ENCODE measurements around the gene IZUMO4. TPM values are rescaled to one million over a fixed set of nuclear protein-coding genes. Genes with fewer than 3 reads are reported as not detected.

The IZUMO4 gene
- total and polyA plus RNA-seq, 11 donors: 1.7 to 6.2 (median 2.6) TPM; not detected in 1

- H3K9me3 ChIP-seq: no peaks in the 10 kb centered on the region
- H3K27me3 ChIP-seq: no peaks in the 10 kb centered on the region
- no peak for TF ChIP-seq POLR2A (IDR thresholded peaks at IDR 0.05)
- TF ChIP-seq, protein P1, sequence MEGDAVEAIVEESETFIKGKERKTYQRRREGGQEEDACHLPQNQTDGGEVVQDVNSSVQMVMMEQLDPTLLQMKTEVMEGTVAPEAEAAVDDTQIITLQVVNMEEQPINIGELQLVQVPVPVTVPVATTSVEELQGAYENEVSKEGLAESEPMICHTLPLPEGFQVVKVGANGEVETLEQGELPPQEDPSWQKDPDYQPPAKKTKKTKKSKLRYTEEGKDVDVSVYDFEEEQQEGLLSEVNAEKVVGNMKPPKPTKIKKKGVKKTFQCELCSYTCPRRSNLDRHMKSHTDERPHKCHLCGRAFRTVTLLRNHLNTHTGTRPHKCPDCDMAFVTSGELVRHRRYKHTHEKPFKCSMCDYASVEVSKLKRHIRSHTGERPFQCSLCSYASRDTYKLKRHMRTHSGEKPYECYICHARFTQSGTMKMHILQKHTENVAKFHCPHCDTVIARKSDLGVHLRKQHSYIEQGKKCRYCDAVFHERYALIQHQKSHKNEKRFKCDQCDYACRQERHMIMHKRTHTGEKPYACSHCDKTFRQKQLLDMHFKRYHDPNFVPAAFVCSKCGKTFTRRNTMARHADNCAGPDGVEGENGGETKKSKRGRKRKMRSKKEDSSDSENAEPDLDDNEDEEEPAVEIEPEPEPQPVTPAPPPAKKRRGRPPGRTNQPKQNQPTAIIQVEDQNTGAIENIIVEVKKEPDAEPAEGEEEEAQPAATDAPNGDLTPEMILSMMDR (IDR thresholded peaks at IDR 0.05): no peak
- H3K27ac ChIP-seq: peak overlapping the region; percentile 83 to 99 (median 96)
- peaks cover 30 to 79% (median 67%) of the 10 kb centered on the region in 12 donors for H3K4me1 ChIP-seq
- H3K36me3 ChIP-seq: peaks cover 0 to 27% (median 15%) of the 10 kb centered on the region in 9 donors
- ATAC-seq (peak in 2 of 4 donors; percentile 0 to 3), DNase-seq (peak in 1 of 5 donors; percentile 73)
- 0 to 1% (median 0%) methylated on average over 9 to 49 of the region's 49 CpGs for WGBS, 4 donors
- intact Hi-C loops (cut with DNase I): loop anchor here in 1 of 10 donors (10.0 kb wide), 1 partner anchor 776 kb away; the partner anchor contains the start of gene FAM174C
- peak overlapping the region; percentile 71 to 99 (median 95) for H3K4me3 ChIP-seq
These were observed 46.2 kb upstream of the IZUMO4 start for GRCh38 chr19:2050349-2050990.

- Histone ChIP-seq H3K36me3 (peaks cover 0 to 20% (median 8%) of the 10 kb centered on the region in 9 donors), H3K4me1 (peaks cover 24 to 79% (median 66%) of the 10 kb centered on the region in 12 donors), H3K27me3 (no peaks in the 10 kb centered on the region), H3K9me3 (no peaks in the 10 kb centered on the region), H3K4me3 (peak within 1 kb of the TSS; percentile 71 to 99 (median 95)), H3K27ac (peak within 1 kb of the TSS; percentile 83 to 99 (median 96))
- DNase-seq (peak; percentile 94 to 98 (median 94)), ATAC-seq (peak; percentile 53 to 78 (median 70))
- intact Hi-C loops (cut with DNase I): loop anchor here in 2 of 10 donors (1.0 to 10.0 kb wide), 2 partner anchors 10 to 776 kb away; partner anchors contain the start of gene FAM174C (in 1 of the 2)
- TF ChIP-seq, protein P1 (IDR thresholded peaks at IDR 0.05): peak; percentile 48 to 80 (median 63)
- peak; percentile 99 for TF ChIP-seq POLR2A (IDR thresholded peaks at IDR 0.05)
- WGBS, 4 donors: 2 to 33% (median 2%) methylated on average over 3 to 93 of the region's 93 CpGs
These were observed 45.5 kb upstream of the IZUMO4 start, which contains the start of gene MKNK2 for GRCh38 chr19:2050991-2051772. Gene MKNK2, minus strand, starts transcription at chr19:2051244. Its CDS starts 393 bp downstream, at chr19:2050851.

- intact Hi-C loops (cut with DNase I): loop anchor here in 2 of 10 donors (1.0 to 10.0 kb wide), 2 partner anchors 9 to 777 kb away; partner anchors contain the start of gene FAM174C (in 1 of the 2)
- WGBS, 4 donors: 45 to 62% (median 50%) methylated on average over 15 to 18 of the region's 18 CpGs
- TF ChIP-seq, protein P1 (IDR thresholded peaks at IDR 0.05): no peak
- no peak for TF ChIP-seq POLR2A (IDR thresholded peaks at IDR 0.05)
- Histone ChIP-seq H3K27ac (peak overlapping the region; percentile 83 to 99 (median 95)), H3K27me3 (no peaks in the 10 kb centered on the region), H3K4me1 (peaks cover 21 to 76% (median 64%) of the 10 kb centered on the region in 12 donors), H3K36me3 (peaks cover 0 to 12% (median 3%) of the 10 kb centered on the region in 9 donors), H3K4me3 (peak overlapping the region in 11 of 12 donors; percentile 71 to 99 (median 94)), H3K9me3 (no peaks in the 10 kb centered on the region)
- ATAC-seq (no peak), DNase-seq (peak in 4 of 5 donors; percentile 70 to 81 (median 72))
These were observed 44.7 kb upstream of the IZUMO4 start for GRCh38 chr19:2051773-2052704.

Data from heart left ventricle (tissue), 16 donors.